HEK293 (cell line): ENCODE measurements around the gene MYRFL.

Experiments used
- CTCF ChIP-seq: fragments of 450-650 bp; formaldehyde crosslinking; IDR thresholded peaks from 2 replicates; pipeline ENCODE4 v1.5.1; 2016; ENCODE audit warnings: missing biosample characterization, missing genetic modification characterization
- SETDB1 ChIP-seq: IDR thresholded peaks from one replicate; pipeline ENCODE4 v1.6.1; 2017; ENCODE audit warnings: mild to moderate bottlenecking, low read length, moderate library complexity, mixed read lengths; ENCODE audit not compliant: insufficient read length
- TRIM28 ChIP-seq: IDR thresholded peaks from 2 replicates; pipeline ENCODE4 v1.6.1; 2011; ENCODE audit warnings: low read length, control low read depth, borderline replicate concordance
- YY1 ChIP-seq: fragments of 450-650 bp; formaldehyde crosslinking; IDR thresholded peaks from 2 replicates; pipeline ENCODE4 v1.5.1; 2018; ENCODE audit warnings: missing biosample characterization, missing genetic modification characterization
- ZBTB11 ChIP-seq: fragments of 450-650 bp; formaldehyde crosslinking; conservative IDR thresholded peaks from 2 replicates; pipeline ENCODE4 v1.5.1; 2016; ENCODE audit warnings: low read depth, missing biosample characterization, missing genetic modification characterization
- ZBTB20 ChIP-seq: fragments of 450-650 bp; formaldehyde crosslinking; IDR thresholded peaks from 2 replicates; pipeline ENCODE4 v1.5.1; 2016; ENCODE audit warnings: missing biosample characterization, missing genetic modification characterization
- ZNF174 ChIP-seq: fragments of 450-650 bp; formaldehyde crosslinking; IDR thresholded peaks from 2 replicates; pipeline ENCODE4 v1.5.0; 2017; ENCODE audit warnings: missing biosample characterization, mild to moderate bottlenecking, missing genetic modification characterization
- ZNF350 ChIP-seq: fragments of 450-650 bp; formaldehyde crosslinking; IDR thresholded peaks from 2 replicates; pipeline ENCODE4 v1.5.0; 2017; ENCODE audit warnings: missing biosample characterization, mild to moderate bottlenecking, missing genetic modification characterization
- ZNF623 ChIP-seq: fragments of 450-650 bp; formaldehyde crosslinking; IDR thresholded peaks from 2 replicates; pipeline ENCODE4 v1.5.1; 2016; ENCODE audit warnings: missing biosample characterization, missing genetic modification characterization
- ZSCAN4 ChIP-seq: fragments of 450-650 bp; formaldehyde crosslinking; IDR thresholded peaks from 2 replicates; pipeline ENCODE4 v1.5.1; 2017; ENCODE audit warnings: missing biosample characterization, missing genetic modification characterization

DNA sequence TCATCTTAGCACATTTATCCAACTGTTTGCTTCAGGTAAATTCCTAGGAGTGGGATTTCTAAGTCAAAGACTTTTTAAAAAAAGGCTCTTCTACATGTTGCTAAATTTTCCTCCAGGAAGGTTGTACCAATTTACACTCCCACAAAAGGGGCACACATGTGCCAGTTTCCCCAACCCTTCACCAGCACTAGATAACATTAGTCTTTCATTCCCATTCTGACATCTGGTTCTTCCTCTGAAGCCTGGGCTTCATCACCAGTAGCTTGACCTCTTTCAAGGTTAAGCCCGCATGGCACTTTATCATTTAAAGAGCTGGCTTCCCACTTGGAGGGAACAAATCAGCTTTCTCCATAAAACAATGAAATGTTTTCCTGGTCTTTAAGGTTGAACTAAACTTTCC is 168.4 kb downstream of the MYRFL start:
- TF ChIP-seq CTCF (tag by site-specific recombination) (no peak), ZNF350 (no peak), SETDB1 (no peak), TRIM28 (no peak), ZNF623 (tag by site-specific recombination) (no peak), ZNF174 (no peak), ZBTB11 (tag by site-specific recombination) (no peak), ZBTB20 (tag by site-specific recombination) (no peak), ZSCAN4 (no peak), YY1 (tag by site-specific recombination) (no peak)
